Hypothalamus (tissue), 51 donors: ENCODE measurements around the gene MAD1L1.
A peak's percentile ranks its signal among the peaks of the same experiment; 100 is the strongest.

Experiments used
- DNase-seq, 51 donors: peaks; one replicate each; lab custom pipeline; 2025; lab: John Stamatoyannopoulos, UW

MAD1L1 gene

GRCh38 chr7:2099048-2099957, 133.4 kb downstream of the MAD1L1 start:
- peak in 6 of 51 donors; percentile 7 to 49 (median 19) for DNase-seq

GRCh38 chr7:2098496-2098895, 134.2 kb downstream of the MAD1L1 start:
- no peak for DNase-seq

GRCh38 chr7:2098056-2098455, 134.7 kb downstream of the MAD1L1 start:
- no peak for DNase-seq

- no peak for DNase-seq
These were observed 135.3 kb downstream of the MAD1L1 start for GRCh38 chr7:2097492-2097891.

GRCh38 chr7:2096692-2097387, 135.9 kb downstream of the MAD1L1 start:
- no peak for DNase-seq

GRCh38 chr7:2095436-2095835, 137.3 kb downstream of the MAD1L1 start:
- DNase-seq = no peak

- DNase-seq = no peak
These were observed 138.2 kb downstream of the MAD1L1 start for GRCh38 chr7:2094454-2095045.

- no peak for DNase-seq
These were observed 138.9 kb downstream of the MAD1L1 start for GRCh38 chr7:2093843-2094220.

GRCh38 chr7:2093215-2093842, 139.4 kb downstream of the MAD1L1 start:
- no peak for DNase-seq

GRCh38 chr7:2092279-2092678, 140.5 kb downstream of the MAD1L1 start:
- no peak for DNase-seq

GRCh38 chr7:2090526-2091520, 141.9 kb downstream of the MAD1L1 start:
- DNase-seq = no peak

GRCh38 chr7:2088801-2089200, 143.9 kb downstream of the MAD1L1 start:
- no peak for DNase-seq

- peak in 1 of 51 donors; percentile 37 for DNase-seq
These were observed 145.0 kb downstream of the MAD1L1 start for GRCh38 chr7:2087744-2088143.

GRCh38 chr7:2086229-2086628, 146.5 kb downstream of the MAD1L1 start:
- peak in 15 of 51 donors; percentile 10 to 65 (median 37) for DNase-seq

GRCh38 chr7:2085804-2086203, 146.9 kb downstream of the MAD1L1 start:
- no peak for DNase-seq

GRCh38 chr7:2084781-2085505, 147.8 kb downstream of the MAD1L1 start:
- no peak for DNase-seq

GRCh38 chr7:2084331-2084730, 148.4 kb downstream of the MAD1L1 start:
- DNase-seq = no peak

- DNase-seq = no peak
These were observed 149.4 kb downstream of the MAD1L1 start for GRCh38 chr7:2083362-2083761.
